Stimulated activated CD8-positive, alpha-beta memory T cell treated with anti-CD3 and anti-CD28 coated beads, Interleukin-7, amount 100 ng/mL, for 24 hours (primary cell): ENCODE results near the gene AOX1.
"Not testable (repeated sequence)": the region's sequence is repeated elsewhere in the genome, so short reads cannot be mapped to it uniquely, and the experiment has no call there.

ENCODE experiments used
- DNase-seq: peaks from one replicate; pipeline ENCODE4 v3.0.0-alpha.2; 2020; ENCODE audit warnings: low read depth

Gene AOX1

DNA sequence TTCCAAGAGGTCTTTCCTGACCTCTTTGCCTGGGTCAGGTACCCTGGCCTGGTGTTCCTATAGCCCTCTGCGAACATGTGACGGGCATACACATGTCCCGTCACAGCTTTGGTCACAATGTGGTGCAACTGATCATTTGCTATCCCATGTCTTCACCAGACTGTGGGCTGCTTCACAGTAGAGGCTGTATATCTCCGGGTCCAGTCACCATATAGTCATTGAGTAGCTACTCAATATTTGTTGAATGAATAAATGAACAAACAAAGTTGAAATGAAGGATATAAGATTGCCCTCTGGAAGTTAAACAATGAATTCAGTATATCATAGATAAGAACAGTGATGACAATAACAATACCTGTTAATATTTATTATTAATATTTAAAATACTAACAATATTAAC lies 16.8 kb downstream of the AOX1 start:
- no peak for DNase-seq

DNA sequence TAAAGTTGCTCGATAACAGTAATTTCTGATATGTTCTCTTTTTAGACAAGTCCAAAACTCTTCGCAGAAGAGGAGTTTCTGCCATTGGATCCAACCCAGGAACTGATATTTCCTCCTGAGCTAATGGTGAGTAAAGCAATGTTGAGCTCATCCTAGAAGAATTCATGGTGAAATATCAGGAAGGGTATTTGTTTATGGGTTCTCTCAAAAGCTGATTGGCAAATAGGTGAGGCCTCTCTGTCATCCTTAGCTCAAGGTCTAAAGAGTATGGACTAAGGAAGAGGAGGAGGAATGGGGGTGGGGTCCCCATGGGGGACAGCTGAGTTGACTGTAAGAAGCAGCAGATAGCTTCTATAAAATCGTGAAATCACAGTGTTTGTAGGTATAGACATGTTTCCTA lies 18.2 kb downstream of the AOX1 start:
- DNase-seq: no peak

DNA sequence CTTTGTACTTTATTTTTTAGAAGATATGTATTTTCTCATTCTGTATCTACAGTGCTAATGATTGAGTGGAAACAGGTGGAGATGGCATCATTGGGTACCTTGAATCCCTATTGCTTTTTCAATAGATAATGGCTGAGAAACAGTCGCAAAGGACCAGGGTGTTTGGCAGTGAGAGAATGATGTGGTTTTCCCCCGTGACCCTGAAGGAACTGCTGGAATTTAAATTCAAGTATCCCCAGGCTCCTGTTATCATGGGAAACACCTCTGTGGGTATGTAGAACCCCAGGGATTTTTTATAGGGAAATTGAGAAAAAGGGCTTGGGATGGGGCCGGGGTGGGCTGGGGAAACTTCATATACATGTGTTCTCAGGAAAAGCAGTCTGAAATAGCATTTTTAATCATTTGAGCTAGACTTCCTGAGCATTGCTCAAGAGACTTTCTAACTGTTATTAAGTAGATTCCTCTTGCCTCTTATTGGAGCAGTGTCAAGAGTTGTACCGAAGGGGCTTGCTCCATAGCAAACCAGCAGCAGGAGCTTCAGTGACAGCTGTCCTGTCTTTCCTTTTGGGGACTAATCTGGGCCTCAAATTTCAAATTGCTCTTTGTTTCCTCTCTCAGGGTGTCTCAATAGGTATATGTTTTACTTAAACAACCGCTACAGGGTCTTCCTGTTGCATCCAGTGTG lies 18.9 kb downstream of the AOX1 start:
- no peak for DNase-seq

- no peak for DNase-seq
Measured at GRCh38 chr2:200608341-200609027, 22.7 kb downstream of the AOX1 start.

GRCh38 chr2:200609028-200609614 lies 23.3 kb downstream of the AOX1 start:
- DNase-seq: no peak

GRCh38 chr2:200610217-200610616 lies 24.4 kb downstream of the AOX1 start:
- DNase-seq: not testable (repeated sequence)

DNA sequence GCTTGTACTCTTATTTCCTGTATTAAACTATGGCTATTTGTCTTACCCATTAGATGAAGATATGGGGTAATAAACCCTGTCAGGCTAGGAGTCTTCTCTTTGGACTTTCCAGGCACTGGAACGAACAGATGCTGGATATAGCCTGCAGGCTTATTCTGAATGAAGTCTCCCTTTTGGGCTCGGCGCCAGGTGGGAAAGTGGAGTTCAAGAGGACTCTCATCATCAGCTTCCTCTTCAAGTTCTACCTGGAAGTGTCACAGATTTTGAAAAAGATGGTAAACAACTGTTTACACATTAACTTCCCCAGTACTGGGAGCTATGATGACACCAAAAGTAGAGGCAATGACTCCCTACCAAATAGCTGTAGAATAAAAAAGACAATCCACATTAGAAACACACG lies 27.9 kb downstream of the AOX1 start:
- no peak for DNase-seq

GRCh38 chr2:200614249-200614648 lies 28.4 kb downstream of the AOX1 start:
- no peak for DNase-seq

- DNase-seq: no peak
Measured at GRCh38 chr2:200615247-200615646, 29.4 kb downstream of the AOX1 start.

GRCh38 chr2:200616193-200616592 lies 30.4 kb downstream of the AOX1 start:
- DNase-seq: no peak

DNA sequence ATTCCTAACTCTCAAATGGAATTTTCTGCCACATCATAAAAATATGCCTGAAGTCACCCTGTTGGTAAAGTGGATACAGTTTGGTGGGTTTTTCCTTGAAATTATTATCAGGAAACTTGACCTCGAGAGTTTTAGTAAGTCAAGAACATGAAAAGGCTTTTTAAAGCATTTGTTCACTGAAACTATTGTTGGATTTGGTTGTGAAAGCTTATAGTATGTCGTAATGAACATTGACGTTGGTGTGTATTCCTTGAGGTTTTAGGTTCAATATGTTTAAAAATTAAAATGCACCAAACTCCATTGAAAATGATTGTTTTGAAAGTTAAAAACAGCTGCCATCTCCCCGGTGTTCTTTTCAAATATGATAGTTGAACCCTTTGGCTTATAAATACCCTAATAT lies 30.8 kb downstream of the AOX1 start:
- no peak for DNase-seq

- no peak for DNase-seq
Measured at GRCh38 chr2:200617156-200618053, 31.6 kb downstream of the AOX1 start.

- DNase-seq: no peak
Measured at GRCh38 chr2:200618054-200618419, 32.2 kb downstream of the AOX1 start.

DNA sequence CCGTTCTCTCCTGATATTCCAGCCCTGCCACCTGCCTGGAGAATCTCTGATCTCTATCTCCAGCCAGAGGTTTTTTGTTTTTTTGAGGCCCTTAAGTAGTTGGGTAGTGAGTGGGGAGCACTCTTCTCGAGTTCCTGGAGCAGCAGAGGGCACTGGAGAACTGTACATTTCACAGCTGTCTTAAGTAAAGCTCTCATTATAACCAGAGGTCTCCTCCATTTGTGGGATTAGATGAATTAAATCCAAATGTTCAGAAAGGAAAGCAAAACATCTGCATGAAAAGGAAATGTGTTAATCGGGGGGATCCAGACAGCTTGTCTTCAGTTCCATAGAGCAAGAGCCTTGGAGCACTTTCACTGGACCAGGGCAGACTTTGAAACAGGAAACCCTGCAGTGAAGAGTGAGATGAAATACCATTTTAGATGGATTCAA lies 32.8 kb downstream of the AOX1 start:
- DNase-seq: no peak

DNA sequence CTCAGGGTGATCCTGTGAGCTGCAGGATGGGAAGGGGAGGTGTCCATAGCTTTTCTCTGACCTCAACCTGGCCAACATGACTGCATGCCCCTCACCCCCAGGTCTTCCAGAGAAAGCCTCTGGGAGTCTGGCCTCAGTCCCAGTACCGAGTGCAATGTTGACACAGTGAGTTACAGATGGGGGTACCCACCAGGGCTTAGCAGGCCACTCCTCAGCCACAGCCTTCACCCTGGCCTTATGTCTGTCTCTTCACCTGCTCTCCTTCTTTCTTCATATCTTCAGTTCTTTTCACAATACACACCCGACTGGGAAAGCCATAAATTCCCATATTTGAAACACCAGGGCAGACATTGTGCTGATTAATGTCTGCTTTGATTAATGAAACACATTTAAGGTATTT lies 33.5 kb downstream of the AOX1 start:
- DNase-seq: no peak

DNA sequence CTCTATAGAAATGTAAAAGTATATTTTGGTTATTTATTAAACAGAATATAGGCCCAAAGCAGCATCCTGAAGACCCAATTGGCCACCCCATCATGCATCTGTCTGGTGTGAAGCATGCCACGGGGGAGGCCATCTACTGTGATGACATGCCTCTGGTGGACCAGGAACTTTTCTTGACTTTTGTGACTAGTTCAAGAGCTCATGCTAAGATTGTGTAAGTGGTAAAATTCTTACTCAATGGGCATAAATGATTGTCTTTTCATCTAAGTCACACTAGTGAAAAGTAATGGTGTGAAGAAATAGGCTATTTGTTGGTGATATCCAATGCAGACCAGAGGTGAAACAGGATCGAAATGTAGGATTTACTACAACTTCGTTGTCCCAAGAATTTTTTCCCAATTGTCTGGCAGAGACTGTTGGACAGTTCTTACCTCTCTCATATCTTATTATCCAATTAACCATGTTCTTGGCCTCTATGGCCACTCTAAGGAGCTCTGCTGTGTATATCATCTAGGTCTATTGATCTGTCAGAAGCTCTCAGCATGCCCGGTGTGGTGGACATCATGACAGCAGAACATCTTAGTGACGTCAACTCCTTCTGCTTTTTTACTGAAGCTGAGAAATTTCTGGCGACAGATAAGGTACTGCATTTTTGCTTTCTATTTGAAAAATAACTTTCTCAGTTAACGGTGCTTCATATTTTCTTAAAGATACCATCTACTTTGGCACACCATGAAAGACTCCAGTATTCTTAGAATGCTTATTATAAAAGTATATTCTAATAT lies 35.0 kb downstream of the AOX1 start:
- no peak for DNase-seq

DNA sequence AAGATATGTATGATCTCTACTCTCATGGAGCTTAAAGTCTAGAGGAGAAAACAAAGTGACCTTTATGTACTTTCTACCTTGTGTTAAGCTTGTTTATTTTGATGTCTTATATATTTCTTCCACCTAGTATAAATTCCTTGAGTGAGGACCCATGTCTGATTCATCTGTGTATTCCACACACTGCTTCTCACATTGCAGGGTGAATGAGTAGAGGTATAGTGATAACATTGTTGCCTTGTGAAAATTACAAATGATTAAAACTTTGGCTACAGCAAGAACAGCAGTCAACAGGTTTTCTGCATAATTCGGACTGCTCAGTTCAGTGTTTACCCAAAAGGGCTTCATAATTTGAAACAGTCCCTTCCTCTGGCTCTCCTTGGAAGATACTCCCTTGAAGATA lies 36.3 kb downstream of the AOX1 start:
- DNase-seq: no peak

- DNase-seq: no peak
Measured at GRCh38 chr2:200624026-200624425, 38.2 kb downstream of the AOX1 start.

DNA sequence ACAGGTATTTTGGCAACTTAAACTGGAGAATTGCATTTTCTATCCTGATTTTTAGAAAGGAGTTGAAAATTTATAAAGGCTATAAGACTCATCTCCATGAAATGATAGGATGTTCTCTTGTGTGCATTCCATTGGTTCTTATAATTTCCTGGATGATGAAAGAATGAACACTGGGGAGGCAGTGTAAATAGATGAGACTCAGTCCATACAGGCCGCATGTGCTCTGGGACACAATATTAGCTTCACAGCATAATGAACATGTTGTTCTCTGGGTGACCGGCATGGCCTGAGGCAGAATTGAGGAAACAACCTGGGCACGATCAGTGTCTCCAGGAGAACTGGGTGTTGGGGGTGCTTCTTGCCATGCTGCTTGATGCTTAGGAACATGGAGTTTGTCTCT lies 38.8 kb downstream of the AOX1 start:
- DNase-seq: no peak

GRCh38 chr2:200625282-200625681 lies 39.5 kb downstream of the AOX1 start:
- DNase-seq: no peak

DNA sequence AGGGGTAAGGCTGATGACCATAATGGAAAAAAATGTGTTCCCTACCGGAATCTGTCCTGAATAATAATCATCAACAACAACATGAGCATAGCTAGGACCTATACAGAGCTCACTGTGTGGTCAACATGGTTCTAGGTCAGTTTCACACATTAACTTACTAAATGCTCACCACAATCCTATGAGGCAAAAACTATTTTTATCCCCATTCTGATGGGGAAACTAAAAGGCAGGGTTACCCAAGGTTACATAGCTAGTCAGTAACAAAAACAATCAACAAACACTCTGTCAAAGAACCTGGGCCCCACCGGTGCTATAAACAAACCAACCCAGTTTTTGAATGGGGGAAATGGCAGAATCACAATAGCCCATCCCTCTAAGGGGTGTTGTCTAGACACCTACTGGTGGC lies 40.1 kb downstream of the AOX1 start:
- DNase-seq: no peak
